C1 segment of cervical spinal cord (tissue), 14 donors: Measurements from ENCODE around the gene TMPRSS9.

Experiments used
- DNase-seq, 14 donors: peaks; one replicate each; lab custom pipeline; 2025; lab: John Stamatoyannopoulos, UW

The TMPRSS9 gene

GRCh38 chr19:2329149-2329478 is 31.0 kb upstream of the TMPRSS9 start:
- DNase-seq, result no peak

GRCh38 chr19:2329501-2329916 is 30.6 kb upstream of the TMPRSS9 start:
- DNase-seq, result no peak

- DNase-seq, result no peak
These were observed 29.8 kb upstream of the TMPRSS9 start for GRCh38 chr19:2330255-2330631.

- peak in 2 of 14 donors; percentile 42 to 61 for DNase-seq
These were observed 29.3 kb upstream of the TMPRSS9 start for GRCh38 chr19:2330632-2331284.

GRCh38 chr19:2331601-2332246 is 28.3 kb upstream of the TMPRSS9 start:
- DNase-seq, result peak in 8 of 14 donors; percentile 13 to 55 (median 40)

GRCh38 chr19:2332341-2333026 is 27.6 kb upstream of the TMPRSS9 start:
- peak in 3 of 14 donors; percentile 38 to 55 (median 41) for DNase-seq

GRCh38 chr19:2333027-2333806 is 26.8 kb upstream of the TMPRSS9 start:
- peak in 2 of 14 donors; percentile 25 to 43 for DNase-seq

- no peak for DNase-seq
These were observed 26.3 kb upstream of the TMPRSS9 start for GRCh38 chr19:2333807-2334211.

- DNase-seq, result no peak
These were observed 25.6 kb upstream of the TMPRSS9 start for GRCh38 chr19:2334426-2334825.

GRCh38 chr19:2334986-2335846 is 24.8 kb upstream of the TMPRSS9 start:
- DNase-seq, result no peak

GRCh38 chr19:2335848-2336247 is 24.2 kb upstream of the TMPRSS9 start:
- DNase-seq, result no peak

- no peak for DNase-seq
These were observed 23.3 kb upstream of the TMPRSS9 start for GRCh38 chr19:2336528-2337328.

- DNase-seq, result peak in 12 of 14 donors; percentile 4 to 84 (median 32)
These were observed 22.7 kb upstream of the TMPRSS9 start for GRCh38 chr19:2337329-2337707.

- DNase-seq, result no peak
These were observed 21.9 kb upstream of the TMPRSS9 start for GRCh38 chr19:2338055-2338615.

- DNase-seq, result no peak
These were observed 21.1 kb upstream of the TMPRSS9 start for GRCh38 chr19:2338751-2339643.

GRCh38 chr19:2339644-2340310 is 20.3 kb upstream of the TMPRSS9 start:
- no peak for DNase-seq

GRCh38 chr19:2340496-2341243 is 19.4 kb upstream of the TMPRSS9 start:
- DNase-seq, result no peak
